ENCODE measurements around the gene CLEC10A.

DNA sequence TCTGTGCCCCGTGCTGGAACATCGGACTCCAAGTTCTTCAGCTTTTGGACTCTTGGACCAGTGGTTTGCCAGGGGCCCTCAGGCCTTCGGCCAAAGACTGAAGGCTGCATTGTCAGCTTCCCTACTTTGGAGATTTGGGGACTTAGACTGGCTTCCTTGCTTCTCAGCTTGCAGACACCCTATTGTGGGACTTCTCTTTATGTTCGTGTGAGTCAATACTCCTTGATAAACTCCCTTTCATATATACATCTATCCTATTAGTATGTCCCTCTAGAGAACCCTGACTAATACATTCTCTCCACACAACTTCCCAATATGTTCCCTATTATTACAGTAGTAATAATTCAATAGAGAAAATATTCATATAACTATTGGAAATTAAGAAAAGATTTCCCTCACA is 43.8 kb upstream of the CLEC10A start:
- TF ChIP-seq, protein P1, sequence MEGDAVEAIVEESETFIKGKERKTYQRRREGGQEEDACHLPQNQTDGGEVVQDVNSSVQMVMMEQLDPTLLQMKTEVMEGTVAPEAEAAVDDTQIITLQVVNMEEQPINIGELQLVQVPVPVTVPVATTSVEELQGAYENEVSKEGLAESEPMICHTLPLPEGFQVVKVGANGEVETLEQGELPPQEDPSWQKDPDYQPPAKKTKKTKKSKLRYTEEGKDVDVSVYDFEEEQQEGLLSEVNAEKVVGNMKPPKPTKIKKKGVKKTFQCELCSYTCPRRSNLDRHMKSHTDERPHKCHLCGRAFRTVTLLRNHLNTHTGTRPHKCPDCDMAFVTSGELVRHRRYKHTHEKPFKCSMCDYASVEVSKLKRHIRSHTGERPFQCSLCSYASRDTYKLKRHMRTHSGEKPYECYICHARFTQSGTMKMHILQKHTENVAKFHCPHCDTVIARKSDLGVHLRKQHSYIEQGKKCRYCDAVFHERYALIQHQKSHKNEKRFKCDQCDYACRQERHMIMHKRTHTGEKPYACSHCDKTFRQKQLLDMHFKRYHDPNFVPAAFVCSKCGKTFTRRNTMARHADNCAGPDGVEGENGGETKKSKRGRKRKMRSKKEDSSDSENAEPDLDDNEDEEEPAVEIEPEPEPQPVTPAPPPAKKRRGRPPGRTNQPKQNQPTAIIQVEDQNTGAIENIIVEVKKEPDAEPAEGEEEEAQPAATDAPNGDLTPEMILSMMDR (conservative IDR thresholded peaks at IDR 0.05 in 1 of 2, IDR thresholded peaks at IDR 0.05 in 1 of 2; ENCODE audit: low read depth in 1 of 2, low read length in 2 of 2) = no peak
- no peak for TF ChIP-seq EZH2 (IDR thresholded peaks at IDR 0.05; ENCODE audit: low read length, missing control alignments)

Measured in fibroblast of lung (primary cell).